ENCODE measurements around the gene RAB3GAP2. TPM values are rescaled to one million over a fixed set of nuclear protein-coding genes. Genes with fewer than 3 reads are reported as not detected.

The RAB3GAP2 gene
- total RNA-seq, 3 donors from 2014 or later (not counting 1 experiment from before 2014, with no cell fraction given): 47.3 to 52.7 (median 51.5) TPM

- ATAC-seq: no peak
Observed at GRCh38 chr1:220235462-220235861, 36.8 kb downstream of the RAB3GAP2 start.

GRCh38 chr1:220233927-220234326 is 38.3 kb downstream of the RAB3GAP2 start:
- intact Hi-C loops (cut with micrococcal nuclease): no loop called here
- no peaks in the 10 kb centered on the region for H3K27me3 ChIP-seq (ENCODE audit: control insufficient read depth, insufficient read depth, low read length)
- TF ChIP-seq CTCF (IDR thresholded peaks at IDR 0.05): no peak
- H3K27ac ChIP-seq (ENCODE audit: low read length): no peak overlapping the region
- no peak overlapping the region for H3K4me3 ChIP-seq (ENCODE audit: low read length)
- Mint-ChIP-seq H3K36me3 (no peaks in the 10 kb centered on the region), H3K27ac (no peak overlapping the region), H3K27me3 (ENCODE audit: low read depth in 2 of 2) (no peaks in the 10 kb centered on the region), H3K9me3 (no peaks in the 10 kb centered on the region), H3K4me1 (peaks cover 21 to 25% of the 10 kb centered on the region in 2 donors), H3K4me3 (no peak overlapping the region)
- peaks cover 15% of the 10 kb centered on the region for H3K36me3 ChIP-seq (ENCODE audit: control insufficient read depth, insufficient read depth, low read length)
- H3K9me3 ChIP-seq (ENCODE audit: control insufficient read depth, insufficient read depth, low read length): no peaks in the 10 kb centered on the region
- no peaks in the 10 kb centered on the region for H3K4me1 ChIP-seq (ENCODE audit: control insufficient read depth, insufficient read depth, low read length)
- no peak for DNase-seq
- WGBS (ENCODE audit: insufficient coverage): no CpG with 5 or more reads among the region's 3 CpGs
- ATAC-seq: no peak

More at GRCh38 chr1:220235462-220235861, 36.8 kb downstream of the RAB3GAP2 start:
- no peak overlapping the region for H3K27ac Mint-ChIP-seq
- Histone ChIP-seq H3K36me3 (ENCODE audit: control insufficient read depth, insufficient read depth, low read length) (peaks cover 15% of the 10 kb centered on the region), H3K4me3 (ENCODE audit: low read length) (no peak overlapping the region), H3K27ac (ENCODE audit: low read length) (no peak overlapping the region), H3K9me3 (ENCODE audit: control insufficient read depth, insufficient read depth, low read length) (no peaks in the 10 kb centered on the region), H3K27me3 (ENCODE audit: control insufficient read depth, insufficient read depth, low read length) (no peaks in the 10 kb centered on the region), H3K4me1 (ENCODE audit: control insufficient read depth, insufficient read depth, low read length) (no peaks in the 10 kb centered on the region)
- DNase-seq: no peak
- no peaks in the 10 kb centered on the region for H3K27me3 Mint-ChIP-seq (ENCODE audit: low read depth in 2 of 2)
- no peak overlapping the region for H3K4me3 Mint-ChIP-seq
- no peaks in the 10 kb centered on the region for H3K36me3 Mint-ChIP-seq
- no peaks in the 10 kb centered on the region for H3K9me3 Mint-ChIP-seq
- no CpG with 5 or more reads among the region's 1 CpG for WGBS (ENCODE audit: insufficient coverage)
- intact Hi-C loops (cut with micrococcal nuclease): no loop called here
- TF ChIP-seq CTCF (IDR thresholded peaks at IDR 0.05): no peak
- peaks cover 22 to 28% of the 10 kb centered on the region in 2 donors for H3K4me1 Mint-ChIP-seq

- DNase-seq (no peak), ATAC-seq (no peak)
- intact Hi-C loops (cut with micrococcal nuclease): no loop called here
- H3K4me3 ChIP-seq (ENCODE audit: low read length): no peak overlapping the region
- H3K36me3 Mint-ChIP-seq: no peaks in the 10 kb centered on the region
- WGBS (ENCODE audit: insufficient coverage): 95% methylated on average over 2 of the region's 2 CpGs
- no peak for TF ChIP-seq CTCF (IDR thresholded peaks at IDR 0.05)
- no peaks in the 10 kb centered on the region for H3K9me3 Mint-ChIP-seq
- no peak overlapping the region for H3K4me3 Mint-ChIP-seq
- H3K27me3 Mint-ChIP-seq (ENCODE audit: low read depth in 2 of 2): no peaks in the 10 kb centered on the region
- H3K9me3 ChIP-seq (ENCODE audit: control insufficient read depth, insufficient read depth, low read length): no peaks in the 10 kb centered on the region
- no peak overlapping the region for H3K27ac ChIP-seq (ENCODE audit: low read length)
- H3K27ac Mint-ChIP-seq: no peak overlapping the region
- peaks cover 50 to 54% of the 10 kb centered on the region in 2 donors for H3K4me1 Mint-ChIP-seq
- peaks cover 21% of the 10 kb centered on the region for H3K36me3 ChIP-seq (ENCODE audit: control insufficient read depth, insufficient read depth, low read length)
- no peaks in the 10 kb centered on the region for H3K27me3 ChIP-seq (ENCODE audit: control insufficient read depth, insufficient read depth, low read length)
- H3K4me1 ChIP-seq (ENCODE audit: control insufficient read depth, insufficient read depth, low read length): no peaks in the 10 kb centered on the region
Observed at GRCh38 chr1:220229771-220230170, 42.5 kb downstream of the RAB3GAP2 start.

- Mint-ChIP-seq H3K36me3 (no peaks in the 10 kb centered on the region), H3K4me3 (no peak overlapping the region), H3K9me3 (no peaks in the 10 kb centered on the region), H3K27me3 (ENCODE audit: low read depth in 2 of 2) (no peaks in the 10 kb centered on the region), H3K4me1 (peaks cover 55 to 59% of the 10 kb centered on the region in 2 donors), H3K27ac (no peak overlapping the region)
- no peaks in the 10 kb centered on the region for H3K9me3 ChIP-seq (ENCODE audit: control insufficient read depth, insufficient read depth, low read length)
- DNase-seq (no peak), ATAC-seq (no peak)
- intact Hi-C loops (cut with micrococcal nuclease): no loop called here
- no peak overlapping the region for H3K4me3 ChIP-seq (ENCODE audit: low read length)
- no peak overlapping the region for H3K27ac ChIP-seq (ENCODE audit: low read length)
- peaks cover 21% of the 10 kb centered on the region for H3K36me3 ChIP-seq (ENCODE audit: control insufficient read depth, insufficient read depth, low read length)
- 80% methylated on average over 4 of the region's 4 CpGs for WGBS (ENCODE audit: insufficient coverage)
- H3K27me3 ChIP-seq (ENCODE audit: control insufficient read depth, insufficient read depth, low read length): no peaks in the 10 kb centered on the region
- no peak for TF ChIP-seq CTCF (IDR thresholded peaks at IDR 0.05)
- no peaks in the 10 kb centered on the region for H3K4me1 ChIP-seq (ENCODE audit: control insufficient read depth, insufficient read depth, low read length)
Observed at GRCh38 chr1:220227393-220227792, 44.9 kb downstream of the RAB3GAP2 start.
